ENCODE results near the gene ADAMTS4. TPM values are rescaled to one million over a fixed set of nuclear protein-coding genes. Genes with fewer than 3 reads are reported as not detected.

The ADAMTS4 gene
- total and polyA plus RNA-seq, 2 donors (not counting 3 experiments of a cell fraction or from before 2014, with no cell fraction given), result 2.5 to 13.6 TPM

DNA sequence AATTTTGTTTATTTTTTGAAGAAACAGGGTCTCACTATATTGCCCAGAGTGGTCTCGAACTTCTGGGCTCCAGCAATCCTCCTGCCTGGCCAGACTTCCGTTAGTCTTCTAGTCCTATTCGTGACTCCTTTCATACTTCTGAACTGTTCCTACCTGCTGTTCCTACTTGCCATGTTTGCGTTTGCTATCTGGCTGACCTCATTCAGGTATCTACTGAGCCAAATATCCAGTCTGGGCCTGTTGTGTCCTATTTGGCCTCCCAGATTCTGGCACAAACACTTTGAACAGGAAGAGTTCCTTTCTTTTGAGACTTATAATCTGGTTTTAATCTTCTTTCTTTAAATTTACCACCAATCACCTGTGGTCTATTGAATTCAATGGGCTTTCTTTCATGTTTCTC is 46.0 kb upstream of the ADAMTS4 start:
- no peak for FAIRE-seq
- H2AFZ ChIP-seq (ENCODE audit: low read depth, low read length), result no peak overlapping the region

More for the DNA sequence above, 46.0 kb upstream of the ADAMTS4 start:
- H3K27me3 ChIP-seq (ENCODE audit: control insufficient read depth in 2 of 2, insufficient read depth in 2 of 2, low read length in 2 of 2), result peaks cover 1 to 3% of the 10 kb centered on the region in 2 experiments
- no peak overlapping the region for H3K4me2 ChIP-seq (ENCODE audit: insufficient read depth, low read length)
- H3K9ac ChIP-seq (replicated peaks; ENCODE audit: extremely low read depth, insufficient read depth, low read length), result no peak overlapping the region
- dilution Hi-C loops (cut with MboI; ENCODE audit: extremely low pct_ligation_motif_present, low sequenced_read_pairs) (no loop called here), intact Hi-C loops (cut with micrococcal nuclease) (no loop called here)
- BruUV-seq (replicated peaks), result no TSS peak
- H3K27ac ChIP-seq (ENCODE audit: insufficient read depth, low read depth, low read length), result no peak overlapping the region
- no peak for DNase-seq (ENCODE audit: low read depth, low spot score)
- H3K4me1 ChIP-seq (ENCODE audit: control insufficient read depth, extremely low read depth, insufficient read depth, low read length), result no peaks in the 10 kb centered on the region
- ChIA-PET CTCF (no interaction called here), POLR2A (no interaction called here)
- no peak for TF ChIP-seq FOS (IDR thresholded peaks at IDR 0.05; ENCODE audit: borderline replicate concordance, insufficient read depth, low read length)
- TF ChIP-seq, protein P1, sequence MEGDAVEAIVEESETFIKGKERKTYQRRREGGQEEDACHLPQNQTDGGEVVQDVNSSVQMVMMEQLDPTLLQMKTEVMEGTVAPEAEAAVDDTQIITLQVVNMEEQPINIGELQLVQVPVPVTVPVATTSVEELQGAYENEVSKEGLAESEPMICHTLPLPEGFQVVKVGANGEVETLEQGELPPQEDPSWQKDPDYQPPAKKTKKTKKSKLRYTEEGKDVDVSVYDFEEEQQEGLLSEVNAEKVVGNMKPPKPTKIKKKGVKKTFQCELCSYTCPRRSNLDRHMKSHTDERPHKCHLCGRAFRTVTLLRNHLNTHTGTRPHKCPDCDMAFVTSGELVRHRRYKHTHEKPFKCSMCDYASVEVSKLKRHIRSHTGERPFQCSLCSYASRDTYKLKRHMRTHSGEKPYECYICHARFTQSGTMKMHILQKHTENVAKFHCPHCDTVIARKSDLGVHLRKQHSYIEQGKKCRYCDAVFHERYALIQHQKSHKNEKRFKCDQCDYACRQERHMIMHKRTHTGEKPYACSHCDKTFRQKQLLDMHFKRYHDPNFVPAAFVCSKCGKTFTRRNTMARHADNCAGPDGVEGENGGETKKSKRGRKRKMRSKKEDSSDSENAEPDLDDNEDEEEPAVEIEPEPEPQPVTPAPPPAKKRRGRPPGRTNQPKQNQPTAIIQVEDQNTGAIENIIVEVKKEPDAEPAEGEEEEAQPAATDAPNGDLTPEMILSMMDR (IDR thresholded peaks at IDR 0.05; ENCODE audit: extremely low read depth in 1 of 2, insufficient read depth in 1 of 2, low read depth in 1 of 2, low read length in 2 of 2), result no peak
- TF ChIP-seq POLR2A (IDR thresholded peaks at IDR 0.05; ENCODE audit: low read depth, low read length), result no peak
- TF ChIP-seq EZH2 (IDR thresholded peaks at IDR 0.05; ENCODE audit: borderline replicate concordance, low read depth, low read length, severe bottlenecking), result no peak
- TF ChIP-seq, protein P2, sequence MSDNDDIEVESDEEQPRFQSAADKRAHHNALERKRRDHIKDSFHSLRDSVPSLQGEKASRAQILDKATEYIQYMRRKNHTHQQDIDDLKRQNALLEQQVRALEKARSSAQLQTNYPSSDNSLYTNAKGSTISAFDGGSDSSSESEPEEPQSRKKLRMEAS (IDR thresholded peaks at IDR 0.05; ENCODE audit: insufficient read depth, insufficient read length), result no peak
- no peak for TF ChIP-seq MYC (IDR thresholded peaks at IDR 0.05; ENCODE audit: low read depth, low read length)
- TF ChIP-seq GATA2 (IDR thresholded peaks at IDR 0.05; ENCODE audit: insufficient read depth, insufficient read length, low read depth, low read length), result no peak
- TF ChIP-seq POLR2AphosphoS5 (IDR thresholded peaks at IDR 0.05; ENCODE audit: insufficient read depth, low read depth, low read length), result no peak
- no peak for TF ChIP-seq JUN (IDR thresholded peaks at IDR 0.05; ENCODE audit: borderline replicate concordance, insufficient read depth, insufficient read length, low read depth)
- no peak overlapping the region for H3K4me3 ChIP-seq (replicated peaks in 1 of 3; ENCODE audit: insufficient read depth in 1 of 3, low read depth in 1 of 3, low read length in 3 of 3)
- no peaks in the 10 kb centered on the region for H3K36me3 ChIP-seq (ENCODE audit: control insufficient read depth in 2 of 2, extremely low read depth in 1 of 2, insufficient read depth in 2 of 2, low read length in 2 of 2)
- H3K9me3 ChIP-seq (replicated peaks; ENCODE audit: control insufficient read depth, insufficient read depth, low read length), result no peaks in the 10 kb centered on the region
- no peaks in the 10 kb centered on the region for H4K20me1 ChIP-seq (replicated peaks; ENCODE audit: control insufficient read depth, extremely low read depth, insufficient read depth, low read length)
- no peaks in the 10 kb centered on the region for H3K9me1 ChIP-seq (replicated peaks; ENCODE audit: control insufficient read depth, extremely low read depth, insufficient read depth, low read length)
- no peaks in the 10 kb centered on the region for H3K79me2 ChIP-seq (ENCODE audit: control insufficient read depth, insufficient read depth, low read length)

Data from endothelial cell of umbilical vein (primary cell).